HCT116 (cell line): ENCODE data around the gene HSD17B13. TPM values are rescaled to one million over a fixed set of nuclear protein-coding genes. Genes with fewer than 3 reads are reported as not detected.

Experiments
- ATAC-seq: fragments of 200-7000 bp; cut with Tn5 transposase; 2 replicates; pipeline ENCODE4 v1.9.1; 2020; ENCODE audit warnings: mild to moderate bottlenecking, moderate library complexity
- BruUV-seq: library from RNA; stranded (reverse); fragments of 400-500 nt; replicated peaks from 2 replicates; lab custom pipeline; 2021; lab: Mats Ljungman, UMichigan
- CTCF ChIA-PET: fragments of 300-600 bp; sonication (Branson Sonifier 250); formaldehyde crosslinking; loops from one replicate; lab custom pipeline; 2021; ENCODE audit warnings: antibody characterized with exemption; lab: Charles Lee
- POLR2A ChIA-PET: fragments of 300-600, 350-600 bp; sonication (Branson Sonifier 250); formaldehyde crosslinking; loops from one replicate; lab custom pipeline; 2021; ENCODE audit warnings: antibody characterized with exemption; lab: Charles Lee
- RAD21 ChIA-PET, 2 experiments: fragments of 300-600 bp; sonication (Branson Sonifier 250); formaldehyde crosslinking; loops; one replicate each; lab custom pipeline; 2023; ENCODE audit warnings: low total read pairs in 2 of 2; ENCODE audit not compliant: uncharacterized antibody in 2 of 2, unreplicated experiment in 2 of 2, low non-redundant PET in 1 of 2; lab: Charles Lee
- DNase-seq: peaks from one replicate; pipeline ENCODE4 v3.0.0-alpha.2; 2010; ENCODE audit warnings: low read depth, low spot score
- H2AFZ ChIP-seq: fragments of 200-600 bp; shearing (Covaris generic), sonication (generic); 2 replicates; pipeline ENCODE4 v1.6.1; 2017; ENCODE audit warnings: low read depth, mixed run types, mixed read lengths, antibody characterized with exemption, low read length; ENCODE audit not compliant: poor library complexity, severe bottlenecking
- H3K27ac ChIP-seq: 2 replicates; pipeline ENCODE4 v1.5.1; 2012; ENCODE audit warnings: low read depth, low read length
- H3K27me3 ChIP-seq: fragments of 200-600 bp; sonication (generic); 2 replicates; pipeline ENCODE4 v1.6.1; 2016; ENCODE audit warnings: mixed run types, low read length, mixed read lengths; ENCODE audit not compliant: insufficient read depth
- H3K36me3 ChIP-seq, 2 experiments: fragments of 200-500 bp in 1 of 2; fragments of 200-600 bp in 1 of 2; sonication (Bioruptor generic) in 1 of 2; sonication (generic) in 1 of 2; 2 replicates each; pipeline versions ENCODE4 v1.5.1 to v1.6.1; 2014 to 2016; ENCODE audit warnings: low read length in 2 of 2, inconsistent platforms in 1 of 2, mixed read lengths in 1 of 2, mixed run types in 1 of 2; ENCODE audit not compliant: insufficient read depth in 2 of 2, control insufficient read depth in 1 of 2
- H3K4me1 ChIP-seq, 2 experiments: fragments of 200-600 bp in 1 of 2; sonication (generic) in 1 of 2; 2 replicates each; pipeline versions ENCODE4 v1.5.1 to v1.6.1; 2012 to 2017; ENCODE audit warnings: low read length in 2 of 2, inconsistent platforms in 1 of 2, mild to moderate bottlenecking in 1 of 2, mixed read lengths in 1 of 2, mixed run types in 1 of 2, moderate library complexity in 1 of 2; ENCODE audit not compliant: insufficient read depth in 2 of 2, control insufficient read depth in 1 of 2
- H3K4me2 ChIP-seq: fragments of 200-600 bp; sonication (generic); 2 replicates; pipeline ENCODE4 v1.6.1; 2017; ENCODE audit warnings: mixed run types, low read length, mixed read lengths
- H3K4me3 ChIP-seq, 2 experiments: fragments of 200-600 bp in 1 of 2; sonication (generic) in 1 of 2; replicated peaks in 1 of 2; 2 replicates each; pipeline ENCODE4 v1.5.1; 2011 to 2016; ENCODE audit warnings: low read length in 2 of 2, control low read depth in 1 of 2, low read depth in 1 of 2, mild to moderate bottlenecking in 1 of 2, mixed read lengths in 1 of 2, mixed run types in 1 of 2
- H3K79me2 ChIP-seq: fragments of 200-600 bp; sonication (generic); 2 replicates; pipeline ENCODE4 v1.6.1; 2017; ENCODE audit warnings: mild to moderate bottlenecking, mixed run types, low read length, moderate library complexity, mixed read lengths; ENCODE audit not compliant: insufficient read depth
- H3K9ac ChIP-seq: fragments of 200-600 bp; sonication (generic); 2 replicates; pipeline ENCODE4 v1.6.1; 2016; ENCODE audit warnings: low read length, mixed read lengths
- H3K9me2 ChIP-seq: fragments of 200-600 bp; sonication (generic), shearing (Covaris generic); 2 replicates; pipeline ENCODE4 v1.6.1; 2017; ENCODE audit warnings: mixed run types, mild to moderate bottlenecking, moderate library complexity; ENCODE audit not compliant: insufficient read depth
- H3K9me3 ChIP-seq, 2 experiments: fragments of 200-500 bp in 1 of 2; fragments of 200-600 bp in 1 of 2; sonication (Bioruptor generic) in 1 of 2; sonication (generic) in 1 of 2; 2 replicates each; pipeline ENCODE4 v1.6.1; 2014 to 2017; ENCODE audit warnings: low read length in 2 of 2, mixed read lengths in 2 of 2, inconsistent platforms in 1 of 2, low read depth in 1 of 2, mild to moderate bottlenecking in 1 of 2, mixed run types in 1 of 2, moderate library complexity in 1 of 2; ENCODE audit not compliant: control insufficient read depth in 1 of 2, insufficient read depth in 1 of 2
- H4K20me1 ChIP-seq: fragments of 200-600 bp; sonication (generic), shearing (Covaris generic); 2 replicates; pipeline ENCODE4 v1.6.1; 2017; ENCODE audit warnings: mixed run types, mild to moderate bottlenecking, moderate library complexity; ENCODE audit not compliant: insufficient read depth
- CEBPB ChIP-seq: IDR thresholded peaks from 2 replicates; pipeline ENCODE4 v1.6.1; 2012; ENCODE audit warnings: low read depth
- EGR1 ChIP-seq: IDR thresholded peaks from 2 replicates; pipeline ENCODE4 v1.6.1; 2012; ENCODE audit warnings: low read depth
- ELF1 ChIP-seq: IDR thresholded peaks from 2 replicates; pipeline ENCODE4 v1.6.1; 2012; ENCODE audit warnings: low read depth, borderline replicate concordance
- EZH2 ChIP-seq: fragments of 200-600 bp; sonication (generic); IDR thresholded peaks from 2 replicates; pipeline ENCODE4 v1.6.1; 2017; ENCODE audit warnings: antibody characterized with exemption, mixed run types
- EZH2phosphoT487 ChIP-seq: fragments of 200-600 bp; IDR thresholded peaks from 2 replicates; pipeline ENCODE4 v1.6.1; 2018; ENCODE audit warnings: antibody characterized with exemption, borderline replicate concordance
- FOSL1 ChIP-seq: IDR thresholded peaks from 2 replicates; pipeline ENCODE4 v1.6.1; 2012; ENCODE audit warnings: low read depth
- JUND ChIP-seq: IDR thresholded peaks from 2 replicates; pipeline ENCODE4 v1.6.1; 2012
- MAX ChIP-seq: IDR thresholded peaks from 2 replicates; pipeline ENCODE4 v1.6.1; 2012
- POLR2AphosphoS5 ChIP-seq: IDR thresholded peaks from 2 replicates; pipeline ENCODE4 v1.6.1; 2011; ENCODE audit warnings: mild to moderate bottlenecking, low read depth, low read length, moderate library complexity
- RAD21 ChIP-seq: IDR thresholded peaks from 2 replicates; pipeline ENCODE4 v1.6.1; 2012; ENCODE audit warnings: low read depth, mild to moderate bottlenecking
- SIN3A ChIP-seq: IDR thresholded peaks from 2 replicates; pipeline ENCODE4 v1.6.1; 2012; ENCODE audit warnings: low read depth
- SP1 ChIP-seq: IDR thresholded peaks from 2 replicates; pipeline ENCODE4 v1.6.1; 2012; ENCODE audit warnings: low read depth
- TCF7L2 ChIP-seq: IDR thresholded peaks from 2 replicates; pipeline ENCODE4 v1.7.0; 2011; ENCODE audit warnings: borderline replicate concordance, inconsistent platforms; ENCODE audit not compliant: insufficient read depth, insufficient read length; ENCODE audit errors: extremely low read depth
- YY1 ChIP-seq: IDR thresholded peaks from 2 replicates; pipeline ENCODE4 v1.6.1; 2011; ENCODE audit warnings: low read length, low read depth, moderate library complexity, mild to moderate bottlenecking; ENCODE audit not compliant: insufficient replicate concordance; ENCODE audit errors: extremely low read depth
- ZBTB33 ChIP-seq: IDR thresholded peaks from 2 replicates; pipeline ENCODE4 v1.6.1; 2011; ENCODE audit warnings: mild to moderate bottlenecking, low read length, moderate library complexity; ENCODE audit not compliant: insufficient replicate concordance; ENCODE audit errors: extremely low read depth
- ZFX ChIP-seq: fragments of 450-650 bp; IDR thresholded peaks from 2 replicates; pipeline ENCODE4 v1.6.1; 2017
- ZNF274 ChIP-seq: fragments of 200-500 bp; sonication (Bioruptor generic); IDR thresholded peaks from 2 replicates; pipeline ENCODE4 v1.6.1; 2014; ENCODE audit warnings: mild to moderate bottlenecking, low read depth, low read length, inconsistent platforms
- intact Hi-C: fragments of 100-400 bp; cut with micrococcal nuclease; formaldehyde crosslinking; loops from 2 replicates; pipeline ENCODE4 v1.10.0; 2022
- total RNA-seq: library from RNA; stranded (reverse); gene quantifications from one replicate; pipeline ENCODE4 v1.2.1, GENCODE V29; 2021; ENCODE audit not compliant: unreplicated experiment

Gene HSD17B13
- total RNA-seq, 1 experiment from 2014 or later = 0.81 TPM

GRCh38 chr4:87262886-87263285 is 59.8 kb downstream of the HSD17B13 start (continued):
- TF ChIP-seq POLR2AphosphoS5 = no peak
- no peak for TF ChIP-seq ZBTB33
- TF ChIP-seq EGR1 = no peak
- no peak for TF ChIP-seq EZH2
- no peak for TF ChIP-seq ELF1
- no peak for TF ChIP-seq SP1
- no peak for TF ChIP-seq TCF7L2
- no peak for TF ChIP-seq ZFX
- no peak for TF ChIP-seq EZH2phosphoT487
- no peak for TF ChIP-seq ZNF274
- no peak for TF ChIP-seq CEBPB

- no peaks in the 10 kb centered on the region for H3K4me1 ChIP-seq
- ChIA-PET POLR2A (no interaction called here), CTCF (no interaction called here), RAD21 (no interaction called here)
- H3K27me3 ChIP-seq = no peaks in the 10 kb centered on the region
- TF ChIP-seq SP1 = no peak
- TF ChIP-seq ZFX = no peak
- TF ChIP-seq ZBTB33 = no peak
- no peak for TF ChIP-seq RAD21
- no peak for TF ChIP-seq MAX
- no peak for TF ChIP-seq FOSL1
- TF ChIP-seq JUND = no peak
- no peak for TF ChIP-seq SIN3A
- TF ChIP-seq YY1 = no peak
- no peak for TF ChIP-seq ELF1
- ATAC-seq (no peak), DNase-seq (no peak)
- no TSS peak for BruUV-seq
- no peaks in the 10 kb centered on the region for H3K9me3 ChIP-seq
- no peaks in the 10 kb centered on the region for H3K9me2 ChIP-seq
- no peaks in the 10 kb centered on the region for H4K20me1 ChIP-seq
- intact Hi-C loops = no loop called here
- H3K79me2 ChIP-seq = no peaks in the 10 kb centered on the region
- H3K9ac ChIP-seq = no peak overlapping the region
- H3K4me3 ChIP-seq = no peak overlapping the region
- H3K27ac ChIP-seq = no peak overlapping the region
- no peak overlapping the region for H3K4me2 ChIP-seq
- H3K36me3 ChIP-seq = no peaks in the 10 kb centered on the region
- H2AFZ ChIP-seq = no peak overlapping the region
These were observed 62.2 kb downstream of the HSD17B13 start for GRCh38 chr4:87260477-87260876.
